Measurements from ENCODE around the gene GULP1.

GULP1 gene

GRCh38 chr2:188381614-188382013, 89.9 kb downstream of the GULP1 start:
- no peak for DNase-seq

GRCh38 chr2:188382107-188382506, 90.4 kb downstream of the GULP1 start:
- DNase-seq: no peak

GRCh38 chr2:188383158-188383557, 91.5 kb downstream of the GULP1 start:
- DNase-seq: no peak

GRCh38 chr2:188385857-188386256, 94.2 kb downstream of the GULP1 start:
- no peak for DNase-seq

- no peak for DNase-seq
Measured at GRCh38 chr2:188388831-188389230, 97.2 kb downstream of the GULP1 start.

GRCh38 chr2:188391354-188391753, 99.7 kb downstream of the GULP1 start:
- no peak for DNase-seq

- DNase-seq: no peak
Measured at GRCh38 chr2:188394931-188395472, 103.3 kb downstream of the GULP1 start.

- no peak for DNase-seq
Measured at GRCh38 chr2:188395903-188396689, 104.4 kb downstream of the GULP1 start.

- DNase-seq: no peak
Measured at GRCh38 chr2:188399159-188399558, 107.5 kb downstream of the GULP1 start.

- DNase-seq: no peak
Measured at GRCh38 chr2:188403676-188404075, 112.0 kb downstream of the GULP1 start.

- DNase-seq: no peak
Measured at GRCh38 chr2:188404341-188405004, 112.8 kb downstream of the GULP1 start.

- DNase-seq: no peak
Measured at GRCh38 chr2:188406414-188406813, 114.7 kb downstream of the GULP1 start.

GRCh38 chr2:188410504-188411235, 119.0 kb downstream of the GULP1 start:
- no peak for DNase-seq

- DNase-seq: no peak
Measured at GRCh38 chr2:188412190-188412589, 120.5 kb downstream of the GULP1 start.

- DNase-seq: no peak
Measured at GRCh38 chr2:188414411-188414810, 122.7 kb downstream of the GULP1 start.

GRCh38 chr2:188414869-188415753, 123.4 kb downstream of the GULP1 start:
- no peak for DNase-seq

GRCh38 chr2:188415754-188416083, 124.0 kb downstream of the GULP1 start:
- DNase-seq: no peak

GRCh38 chr2:188416367-188416766, 124.7 kb downstream of the GULP1 start:
- DNase-seq: no peak

GRCh38 chr2:188422726-188423125, 131.1 kb downstream of the GULP1 start:
- no peak for DNase-seq

GRCh38 chr2:188425266-188425665, 133.6 kb downstream of the GULP1 start:
- DNase-seq: no peak

- no peak for DNase-seq
Measured at GRCh38 chr2:188426121-188426520, 134.4 kb downstream of the GULP1 start.

GRCh38 chr2:188430705-188431104, 139.0 kb downstream of the GULP1 start:
- DNase-seq: no peak

- DNase-seq: no peak
Measured at GRCh38 chr2:188434018-188434417, 142.3 kb downstream of the GULP1 start.

Data from activated CD4-positive, alpha-beta T cell treated with anti-CD3 and anti-CD28 coated beads, Interleukin-2, amount 50 U/mL, for 4 hours (primary cell).